Epithelial cell of alveolus of lung (primary cell): ENCODE measurements around the gene BICRA. TPM values are rescaled to one million over a fixed set of nuclear protein-coding genes. Genes with fewer than 3 reads are reported as not detected.

Source experiments
- total RNA-seq: library from RNA; depleted of rRNA; stranded (reverse); fragments of >200 nt; gene quantifications from 2 replicates; pipeline ENCODE4 v1.2.1, GENCODE V29; 2015

The BICRA gene
- 3.4 and 10.7 TPM in 2 replicates for total RNA-seq

GRCh38 chr19:47608969-47609905, at the start of gene BICRA:
BICRA (plus strand) TSS chr19:47609134; CDS start chr19:47673575, 64,441 bp downstream.

GRCh38 chr19:47573071-47574026, 35.6 kb upstream of the BICRA start, which contains the start of gene ZNF541:
ZNF541 (minus strand) TSS chr19:47573148; CDS start chr19:47555856, 17,292 bp downstream.

DNA sequence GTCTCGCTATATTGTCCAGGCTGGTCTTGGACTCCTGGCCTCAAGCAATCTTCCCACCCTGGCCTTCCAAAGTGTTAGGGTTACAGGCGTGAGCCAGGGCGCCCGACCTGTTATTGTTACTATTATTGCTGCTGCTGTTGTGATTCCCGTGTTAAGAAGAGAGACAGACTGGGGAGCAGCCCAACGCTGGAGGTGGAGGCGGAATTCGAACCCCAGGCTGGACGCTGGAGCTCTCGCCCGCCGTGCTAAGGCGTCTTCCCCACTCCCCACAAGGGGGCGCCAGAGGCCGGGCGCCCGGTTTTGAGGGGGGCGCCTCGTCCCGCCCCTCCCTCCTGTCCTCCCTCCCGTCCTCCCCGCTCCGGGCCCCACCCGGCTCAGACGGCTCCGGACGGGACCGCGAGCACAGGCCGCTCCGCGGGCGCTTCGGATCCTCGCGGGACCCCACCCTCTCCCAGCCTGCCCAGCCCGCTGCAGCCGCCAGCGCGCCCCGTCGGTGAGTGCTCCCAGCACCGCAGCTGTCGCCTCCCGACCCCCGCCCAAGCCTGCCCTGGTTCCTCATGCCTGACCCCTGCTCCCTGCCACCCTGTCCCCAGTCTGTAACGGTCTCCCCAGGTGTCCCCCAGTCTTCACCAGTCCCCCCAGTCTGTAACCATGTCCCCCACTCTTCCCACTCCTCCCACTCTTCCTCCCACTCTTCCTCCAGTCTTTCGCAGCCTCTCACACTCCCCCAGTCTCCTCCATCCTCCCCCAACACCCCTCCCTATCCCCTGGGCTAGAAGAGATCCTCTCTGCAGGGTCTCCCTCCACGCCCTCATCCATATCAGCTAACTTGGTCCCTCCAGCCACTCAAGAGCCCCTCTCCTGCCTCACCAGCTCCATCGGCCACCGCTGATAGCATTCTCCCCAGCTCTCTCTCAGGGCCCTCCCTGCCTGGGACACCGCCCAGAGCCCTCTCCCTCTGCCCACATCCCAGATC, 104.4 kb downstream of the BICRA start, which contains the start of gene EHD2:
TSS of gene EHD2 (plus strand) at position 377 of the 976 bp plus-strand sequence. CDS start 3,191 bp downstream, outside the sequence.

DNA sequence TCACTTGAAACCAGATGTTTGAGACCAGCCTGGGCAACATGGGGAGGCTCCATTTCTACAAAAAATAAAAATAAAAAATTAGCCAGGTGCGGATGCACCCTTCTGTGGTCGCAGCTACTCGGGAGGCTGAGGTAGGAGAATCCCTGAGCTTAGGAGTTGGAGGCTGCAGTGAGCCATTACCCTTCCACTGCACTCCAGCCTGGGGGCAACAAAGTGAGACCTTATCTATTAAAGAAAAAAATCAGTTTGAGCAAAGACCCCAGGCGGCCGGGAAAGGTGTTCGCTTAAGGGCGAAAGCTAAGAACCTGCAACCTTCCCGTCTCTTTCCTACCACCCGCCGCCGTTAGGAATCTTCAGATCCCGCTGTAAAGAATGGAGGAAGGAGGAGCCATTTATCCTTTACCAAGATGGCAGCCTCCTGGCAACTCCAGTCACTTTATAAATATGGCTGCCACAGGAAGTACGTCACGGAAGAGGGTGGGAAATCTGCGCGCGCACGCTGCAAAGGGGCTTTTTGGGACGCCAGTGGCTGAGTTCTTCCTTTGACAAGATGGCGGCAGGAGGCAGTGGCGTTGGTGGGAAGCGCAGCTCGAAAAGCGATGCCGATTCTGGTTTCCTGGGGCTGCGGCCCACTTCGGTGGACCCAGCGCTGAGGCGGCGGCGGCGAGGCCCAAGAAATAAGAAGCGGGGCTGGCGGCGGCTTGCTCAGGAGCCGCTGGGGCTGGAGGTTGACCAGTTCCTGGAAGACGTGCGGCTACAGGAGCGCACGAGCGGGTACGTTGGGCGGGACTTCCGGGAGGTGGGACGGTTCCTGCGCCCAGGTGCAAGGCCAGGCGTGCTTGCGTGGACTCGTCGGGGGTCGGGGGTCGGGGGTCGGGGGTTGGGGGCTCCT, 136.3 kb downstream of the BICRA start, which contains the start of gene NOP53:
TSS of gene NOP53 (plus strand) at position 537 of the 892 bp plus-strand sequence. CDS start at position 551, 14 bp downstream.

Other genes with a start within 250 kb of the BICRA start
- gene MEIS3, start 189.6 kb upstream of the BICRA start, total RNA-seq: 23.1 and 35.8 TPM in 2 replicates
- 0.16 TPM in 1 of 2 replicates, not detected in the other for gene SLC8A2, start 137.2 kb upstream of the BICRA start, total RNA-seq
- gene KPTN, start 124.9 kb upstream of the BICRA start, total RNA-seq: 4.7 and 10.5 TPM in 2 replicates
- 93.5 and 104 TPM in 2 replicates for gene NAPA, start 94.1 kb upstream of the BICRA start, total RNA-seq
- under 0.01 TPM in 1 of 2 replicates, not detected in the other for gene ZNF541, start 36.0 kb upstream of the BICRA start, total RNA-seq
- gene EHD2, start 104.3 kb downstream of the BICRA start, total RNA-seq: 149 and 307 TPM in 2 replicates
- 208 and 584 TPM in 2 replicates for gene NOP53, start 136.4 kb downstream of the BICRA start, total RNA-seq
- 404 and 583 TPM in 2 replicates for gene SELENOW, start 169.6 kb downstream of the BICRA start, total RNA-seq
- not detected in 2 replicates for gene TPRX1, start 195.4 kb downstream of the BICRA start, total RNA-seq
- not detected in 2 replicates for gene CRX, start 212.8 kb downstream of the BICRA start, total RNA-seq